Measurements from ENCODE around the gene CCDC169. TPM values are rescaled to one million over a fixed set of nuclear protein-coding genes. Genes with fewer than 3 reads are reported as not detected.

CCDC169 gene
- total and polyA plus RNA-seq, 2 donors (not counting 3 experiments of a cell fraction or from before 2014, with no cell fraction given) = 1.2 to 2.5 TPM

DNA sequence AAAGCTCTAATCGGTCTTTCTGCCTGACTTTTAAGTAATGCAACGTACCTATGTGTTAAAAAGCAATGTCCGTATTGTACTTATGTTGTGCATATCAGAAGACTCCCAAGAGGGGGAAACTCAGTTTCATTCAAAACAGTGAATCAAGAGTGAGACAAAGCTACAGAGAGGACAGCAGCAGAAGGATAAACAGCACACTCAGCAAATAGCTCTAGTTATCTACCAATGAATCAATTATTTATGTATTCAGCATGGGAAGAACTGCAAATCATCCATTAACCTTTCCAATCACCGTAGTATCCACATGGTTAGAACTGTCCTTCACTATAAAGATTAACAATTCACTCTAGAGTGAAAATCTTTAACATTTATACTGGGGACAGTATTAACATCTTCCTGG is 46.6 kb downstream of the CCDC169 start:
- H3K4me1 ChIP-seq (ENCODE audit: control insufficient read depth, extremely low read depth, insufficient read depth, low read length) = no peaks in the 10 kb centered on the region
- H4K20me1 ChIP-seq (replicated peaks; ENCODE audit: control insufficient read depth, extremely low read depth, insufficient read depth, low read length) = no peaks in the 10 kb centered on the region
- DNase-seq (ENCODE audit: low read depth, low spot score) (no peak), FAIRE-seq (no peak)
- no TSS peak for BruUV-seq (replicated peaks)
- no peak overlapping the region for H3K4me3 ChIP-seq (replicated peaks in 1 of 3; ENCODE audit: insufficient read depth in 1 of 3, low read depth in 1 of 3, low read length in 3 of 3)
- H3K36me3 ChIP-seq (ENCODE audit: control insufficient read depth in 2 of 2, extremely low read depth in 1 of 2, insufficient read depth in 2 of 2, low read length in 2 of 2) = no peaks in the 10 kb centered on the region
- intact Hi-C loops (cut with micrococcal nuclease) (no loop called here), dilution Hi-C loops (cut with MboI; ENCODE audit: extremely low pct_ligation_motif_present, low sequenced_read_pairs) (no loop called here)
- TF ChIP-seq POLR2AphosphoS5 (IDR thresholded peaks at IDR 0.05; ENCODE audit: insufficient read depth, low read depth, low read length) (no peak), FOS (IDR thresholded peaks at IDR 0.05; ENCODE audit: borderline replicate concordance, insufficient read depth, low read length) (no peak), GATA2 (IDR thresholded peaks at IDR 0.05; ENCODE audit: insufficient read depth, insufficient read length, low read depth, low read length) (no peak), POLR2A (IDR thresholded peaks at IDR 0.05; ENCODE audit: low read depth, low read length) (no peak), JUN (IDR thresholded peaks at IDR 0.05; ENCODE audit: borderline replicate concordance, insufficient read depth, insufficient read length, low read depth) (no peak), MYC (IDR thresholded peaks at IDR 0.05; ENCODE audit: low read depth, low read length) (no peak), EZH2 (IDR thresholded peaks at IDR 0.05; ENCODE audit: borderline replicate concordance, low read depth, low read length, severe bottlenecking) (no peak)
- TF ChIP-seq, protein P1, sequence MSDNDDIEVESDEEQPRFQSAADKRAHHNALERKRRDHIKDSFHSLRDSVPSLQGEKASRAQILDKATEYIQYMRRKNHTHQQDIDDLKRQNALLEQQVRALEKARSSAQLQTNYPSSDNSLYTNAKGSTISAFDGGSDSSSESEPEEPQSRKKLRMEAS (IDR thresholded peaks at IDR 0.05; ENCODE audit: insufficient read depth, insufficient read length) = no peak
- TF ChIP-seq, protein P2, sequence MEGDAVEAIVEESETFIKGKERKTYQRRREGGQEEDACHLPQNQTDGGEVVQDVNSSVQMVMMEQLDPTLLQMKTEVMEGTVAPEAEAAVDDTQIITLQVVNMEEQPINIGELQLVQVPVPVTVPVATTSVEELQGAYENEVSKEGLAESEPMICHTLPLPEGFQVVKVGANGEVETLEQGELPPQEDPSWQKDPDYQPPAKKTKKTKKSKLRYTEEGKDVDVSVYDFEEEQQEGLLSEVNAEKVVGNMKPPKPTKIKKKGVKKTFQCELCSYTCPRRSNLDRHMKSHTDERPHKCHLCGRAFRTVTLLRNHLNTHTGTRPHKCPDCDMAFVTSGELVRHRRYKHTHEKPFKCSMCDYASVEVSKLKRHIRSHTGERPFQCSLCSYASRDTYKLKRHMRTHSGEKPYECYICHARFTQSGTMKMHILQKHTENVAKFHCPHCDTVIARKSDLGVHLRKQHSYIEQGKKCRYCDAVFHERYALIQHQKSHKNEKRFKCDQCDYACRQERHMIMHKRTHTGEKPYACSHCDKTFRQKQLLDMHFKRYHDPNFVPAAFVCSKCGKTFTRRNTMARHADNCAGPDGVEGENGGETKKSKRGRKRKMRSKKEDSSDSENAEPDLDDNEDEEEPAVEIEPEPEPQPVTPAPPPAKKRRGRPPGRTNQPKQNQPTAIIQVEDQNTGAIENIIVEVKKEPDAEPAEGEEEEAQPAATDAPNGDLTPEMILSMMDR (IDR thresholded peaks at IDR 0.05; ENCODE audit: extremely low read depth in 1 of 2, insufficient read depth in 1 of 2, low read depth in 1 of 2, low read length in 2 of 2) = no peak
- H3K9ac ChIP-seq (replicated peaks; ENCODE audit: extremely low read depth, insufficient read depth, low read length) = no peak overlapping the region
- H3K9me3 ChIP-seq (replicated peaks; ENCODE audit: control insufficient read depth, insufficient read depth, low read length) = no peaks in the 10 kb centered on the region
- ChIA-PET POLR2A (no interaction called here), CTCF (interaction anchor here (1.4 to 2.7 kb wide), 4 partner anchors 14 to 272 kb away, joined by 3 to 12 read pairs (median 4); no protein-coding TSS in a partner anchor)
- H2AFZ ChIP-seq (ENCODE audit: low read depth, low read length) = no peak overlapping the region
- no peaks in the 10 kb centered on the region for H3K27me3 ChIP-seq (ENCODE audit: control insufficient read depth in 2 of 2, insufficient read depth in 2 of 2, low read length in 2 of 2)
- no peak overlapping the region for H3K27ac ChIP-seq (ENCODE audit: insufficient read depth, low read depth, low read length)
- no peak overlapping the region for H3K4me2 ChIP-seq (ENCODE audit: insufficient read depth, low read length)
- no peaks in the 10 kb centered on the region for H3K79me2 ChIP-seq (ENCODE audit: control insufficient read depth, insufficient read depth, low read length)
- no peaks in the 10 kb centered on the region for H3K9me1 ChIP-seq (replicated peaks; ENCODE audit: control insufficient read depth, extremely low read depth, insufficient read depth, low read length)
